ENCODE measurements around the gene ITGA7. TPM values are rescaled to one million over a fixed set of nuclear protein-coding genes. Genes with fewer than 3 reads are reported as not detected.
"Not testable (repeated sequence)": the region's sequence is repeated elsewhere in the genome, so short reads cannot be mapped to it uniquely, and the experiment has no call there.

ITGA7 gene
- total RNA-seq, 1 experiment from 2014 or later, result 0.24 TPM

- H3K27ac ChIP-seq, result no peak overlapping the region
- DNase-seq (ENCODE audit: low read depth in 1 of 2, low spot score in 2 of 2), result no peak
- no peaks in the 10 kb centered on the region for H3K36me3 ChIP-seq
- no peaks in the 10 kb centered on the region for H3K9me3 ChIP-seq (replicated peaks)
- no peaks in the 10 kb centered on the region for H3K4me1 ChIP-seq (replicated peaks)
- peaks cover 11% of the 10 kb centered on the region for H3K27me3 ChIP-seq (replicated peaks)
- H3K4me3 ChIP-seq, result no peak overlapping the region
These were observed 50.5 kb downstream of the ITGA7 start for GRCh38 chr12:55657212-55657611.

GRCh38 chr12:55654511-55655214 is 53.0 kb downstream of the ITGA7 start:
- no peak for DNase-seq (ENCODE audit: low read depth in 1 of 2, low spot score in 2 of 2)
- Histone ChIP-seq H3K36me3 (no peaks in the 10 kb centered on the region), H3K9me3 (replicated peaks) (no peaks in the 10 kb centered on the region)

GRCh38 chr12:55653031-55653430 is 54.7 kb downstream of the ITGA7 start:
- DNase-seq (ENCODE audit: low read depth in 1 of 2, low spot score in 2 of 2), result no peak
- Histone ChIP-seq H3K4me3 (no peak overlapping the region), H3K27me3 (replicated peaks) (peaks cover 3% of the 10 kb centered on the region; the same call in 1 of the 2 replicates), H3K4me1 (replicated peaks) (no peaks in the 10 kb centered on the region), H3K36me3 (no peaks in the 10 kb centered on the region), H3K9me3 (replicated peaks) (no peaks in the 10 kb centered on the region), H3K27ac (no peak overlapping the region)

More at GRCh38 chr12:55654511-55655214, 53.0 kb downstream of the ITGA7 start:
- Histone ChIP-seq H3K4me1 (replicated peaks) (no peaks in the 10 kb centered on the region), H3K27ac (no peak overlapping the region), H3K27me3 (replicated peaks) (peaks cover 6% of the 10 kb centered on the region; the same call in 1 of the 2 replicates), H3K4me3 (no peak overlapping the region)

GRCh38 chr12:55652352-55652751 is 55.4 kb downstream of the ITGA7 start:
- no peaks in the 10 kb centered on the region for H3K36me3 ChIP-seq
- no peak overlapping the region for H3K4me3 ChIP-seq
- no peaks in the 10 kb centered on the region for H3K4me1 ChIP-seq (replicated peaks)
- H3K27ac ChIP-seq, result no peak overlapping the region
- H3K9me3 ChIP-seq (replicated peaks), result no peaks in the 10 kb centered on the region
- peaks cover 3% of the 10 kb centered on the region; the same call in 1 of the 2 replicates for H3K27me3 ChIP-seq (replicated peaks)
- no peak for DNase-seq (ENCODE audit: low read depth in 1 of 2, low spot score in 2 of 2)

- Histone ChIP-seq H3K4me1 (replicated peaks) (peaks cover 2% of the 10 kb centered on the region; the same call in 1 of the 2 replicates), H3K27me3 (replicated peaks) (no peaks in the 10 kb centered on the region), H3K27ac (no peak overlapping the region), H3K36me3 (no peaks in the 10 kb centered on the region), H3K4me3 (no peak overlapping the region), H3K9me3 (replicated peaks) (no peaks in the 10 kb centered on the region)
- DNase-seq (ENCODE audit: low read depth in 1 of 2, low spot score in 2 of 2), result no peak
These were observed 56.4 kb downstream of the ITGA7 start for GRCh38 chr12:55651299-55651683.

GRCh38 chr12:55650620-55651298 is 56.9 kb downstream of the ITGA7 start:
- not testable (repeated sequence) for H3K36me3 ChIP-seq; H3K27me3 ChIP-seq (replicated peaks); H3K4me1 ChIP-seq (replicated peaks); H3K27ac ChIP-seq; H3K9me3 ChIP-seq (replicated peaks); DNase-seq (ENCODE audit: low read depth in 1 of 2, low spot score in 2 of 2); H3K4me3 ChIP-seq

- Histone ChIP-seq H3K27ac (no peak overlapping the region), H3K27me3 (replicated peaks) (no peaks in the 10 kb centered on the region; the same call in 1 of the 2 replicates), H3K36me3 (no peaks in the 10 kb centered on the region), H3K9me3 (replicated peaks) (no peaks in the 10 kb centered on the region), H3K4me3 (no peak overlapping the region), H3K4me1 (replicated peaks) (peaks cover 5% of the 10 kb centered on the region; the same call in 1 of the 2 replicates)
- no peak for DNase-seq (ENCODE audit: low read depth in 1 of 2, low spot score in 2 of 2)
These were observed 60.7 kb downstream of the ITGA7 start for GRCh38 chr12:55647027-55647426.

GRCh38 chr12:55644591-55644990 is 63.1 kb downstream of the ITGA7 start:
- Histone ChIP-seq H3K27me3 (replicated peaks) (peaks cover 11% of the 10 kb centered on the region), H3K4me3 (no peak overlapping the region), H3K9me3 (replicated peaks) (no peaks in the 10 kb centered on the region), H3K4me1 (replicated peaks) (peaks cover 5% of the 10 kb centered on the region; the same call in 1 of the 2 replicates), H3K36me3 (no peaks in the 10 kb centered on the region), H3K27ac (no peak overlapping the region)
- no peak for DNase-seq (ENCODE audit: low read depth in 1 of 2, low spot score in 2 of 2)

- H3K4me1 ChIP-seq (replicated peaks), result peaks cover 5% of the 10 kb centered on the region; the same call in 1 of the 2 replicates
- peaks cover 11% of the 10 kb centered on the region for H3K27me3 ChIP-seq (replicated peaks)
- no peak overlapping the region for H3K4me3 ChIP-seq
- H3K9me3 ChIP-seq (replicated peaks), result no peaks in the 10 kb centered on the region
- DNase-seq (ENCODE audit: low read depth in 1 of 2, low spot score in 2 of 2), result no peak
- no peak overlapping the region for H3K27ac ChIP-seq
- H3K36me3 ChIP-seq, result no peaks in the 10 kb centered on the region
These were observed 65.0 kb downstream of the ITGA7 start for GRCh38 chr12:55642669-55643068.

GRCh38 chr12:55642267-55642666 is 65.4 kb downstream of the ITGA7 start:
- no peaks in the 10 kb centered on the region for H3K36me3 ChIP-seq
- no peak overlapping the region for H3K27ac ChIP-seq
- H3K27me3 ChIP-seq (replicated peaks), result peaks cover 11% of the 10 kb centered on the region
- H3K4me3 ChIP-seq, result no peak overlapping the region
- DNase-seq (ENCODE audit: low read depth in 1 of 2, low spot score in 2 of 2), result no peak
- peaks cover 5% of the 10 kb centered on the region; the same call in 1 of the 2 replicates for H3K4me1 ChIP-seq (replicated peaks)
- H3K9me3 ChIP-seq (replicated peaks), result no peaks in the 10 kb centered on the region

- peaks cover 5% of the 10 kb centered on the region; the same call in 1 of the 2 replicates for H3K4me1 ChIP-seq (replicated peaks)
- no peak overlapping the region for H3K4me3 ChIP-seq
- no peaks in the 10 kb centered on the region for H3K9me3 ChIP-seq (replicated peaks)
- H3K27me3 ChIP-seq (replicated peaks), result peaks cover 11% of the 10 kb centered on the region
- DNase-seq (ENCODE audit: low read depth in 1 of 2, low spot score in 2 of 2), result no peak
- no peak overlapping the region for H3K27ac ChIP-seq
- no peaks in the 10 kb centered on the region for H3K36me3 ChIP-seq
These were observed 66.1 kb downstream of the ITGA7 start for GRCh38 chr12:55641595-55641994.

- H3K9me3 ChIP-seq (replicated peaks), result no peaks in the 10 kb centered on the region
- H3K27ac ChIP-seq, result no peak overlapping the region
- no peak overlapping the region for H3K4me3 ChIP-seq
- no peaks in the 10 kb centered on the region for H3K36me3 ChIP-seq
- DNase-seq (ENCODE audit: low read depth in 1 of 2, low spot score in 2 of 2), result no peak
- peaks cover 11% of the 10 kb centered on the region for H3K27me3 ChIP-seq (replicated peaks)
- H3K4me1 ChIP-seq (replicated peaks), result no peaks in the 10 kb centered on the region
These were observed 70.2 kb downstream of the ITGA7 start for GRCh38 chr12:55637467-55637866.

GRCh38 chr12:55636853-55637252 is 70.9 kb downstream of the ITGA7 start, which contains the start of gene OR10P1:
Gene OR10P1, plus strand, starts transcription at chr12:55636892. Its CDS starts 0 bp downstream, at chr12:55636892.
- Histone ChIP-seq H3K27ac (no peak within 1 kb of the TSS), H3K9me3 (replicated peaks) (no peaks in the 10 kb centered on the region), H3K27me3 (replicated peaks) (peaks cover 11% of the 10 kb centered on the region), H3K4me1 (replicated peaks) (no peaks in the 10 kb centered on the region), H3K4me3 (no peak within 1 kb of the TSS), H3K36me3 (no peaks in the 10 kb centered on the region)
- no peak for DNase-seq (ENCODE audit: low read depth in 1 of 2, low spot score in 2 of 2)

- no peak overlapping the region for H3K27ac ChIP-seq
- H3K9me3 ChIP-seq (replicated peaks), result no peaks in the 10 kb centered on the region
- H3K4me3 ChIP-seq, result no peak overlapping the region
- peaks cover 11% of the 10 kb centered on the region for H3K27me3 ChIP-seq (replicated peaks)
- DNase-seq (ENCODE audit: low read depth in 1 of 2, low spot score in 2 of 2), result no peak
- H3K4me1 ChIP-seq (replicated peaks), result no peaks in the 10 kb centered on the region
- H3K36me3 ChIP-seq, result no peaks in the 10 kb centered on the region
These were observed 71.5 kb downstream of the ITGA7 start for GRCh38 chr12:55636116-55636655.

Measured in SJSA1 (cell line).